Hematopoietic multipotent progenitor cell treated with erythropoietin and hydrocortisone succinate and interleukin-3 and kit ligand, for 17 days (in vitro differentiated cells): ENCODE results near the gene B3GAT2.
"Not testable (repeated sequence)": the region's sequence is repeated elsewhere in the genome, so short reads cannot be mapped to it uniquely, and the experiment has no call there.

Source experiments
- DNase-seq: peaks from one replicate; pipeline ENCODE4 v3.0.0-alpha.2; 2015; ENCODE audit warnings: low spot score

Gene B3GAT2

GRCh38 chr6:70956451-70957283, at the start of gene B3GAT2:
Gene B3GAT2, minus strand, starts transcription at chr6:70957060. Its CDS starts 631 bp downstream, at chr6:70956429.
- no peak for DNase-seq

GRCh38 chr6:70998148-70998547, 41.3 kb upstream of the B3GAT2 start:
- DNase-seq: no peak

- DNase-seq: no peak
Observed at GRCh38 chr6:70997379-70997778, 40.5 kb upstream of the B3GAT2 start.

GRCh38 chr6:70996106-70996505, 39.2 kb upstream of the B3GAT2 start:
- no peak for DNase-seq

- no peak for DNase-seq
Observed at GRCh38 chr6:70995411-70995810, 38.6 kb upstream of the B3GAT2 start.

- no peak for DNase-seq
Observed at GRCh38 chr6:70991253-70991652, 34.4 kb upstream of the B3GAT2 start.

GRCh38 chr6:70985156-70985555, 28.3 kb upstream of the B3GAT2 start:
- no peak for DNase-seq

GRCh38 chr6:70982747-70983146, 25.9 kb upstream of the B3GAT2 start:
- DNase-seq: no peak

GRCh38 chr6:70980727-70981126, 23.9 kb upstream of the B3GAT2 start:
- no peak for DNase-seq

- no peak for DNase-seq
Observed at GRCh38 chr6:70973604-70974003, 16.7 kb upstream of the B3GAT2 start.

- no peak for DNase-seq
Observed at GRCh38 chr6:70967049-70967448, 10.2 kb upstream of the B3GAT2 start.

- no peak for DNase-seq
Observed at GRCh38 chr6:70957284-70957617, 391 bp upstream of the B3GAT2 start.

- DNase-seq: no peak
Observed at GRCh38 chr6:70956191-70956450, 739 bp downstream of the B3GAT2 start.

- DNase-seq: peak; percentile 28
Observed at GRCh38 chr6:70955441-70956190, 1.2 kb downstream of the B3GAT2 start.

- no peak for DNase-seq
Observed at GRCh38 chr6:70954750-70955149, 2.1 kb downstream of the B3GAT2 start.

GRCh38 chr6:70954176-70954575, 2.7 kb downstream of the B3GAT2 start:
- no peak for DNase-seq

GRCh38 chr6:70952608-70953165, 4.2 kb downstream of the B3GAT2 start:
- no peak for DNase-seq

- not testable (repeated sequence) for DNase-seq
Observed at GRCh38 chr6:70944321-70944720, 12.5 kb downstream of the B3GAT2 start.

GRCh38 chr6:70933853-70934252, 23.0 kb downstream of the B3GAT2 start:
- no peak for DNase-seq

GRCh38 chr6:70905742-70906141, 51.1 kb downstream of the B3GAT2 start:
- DNase-seq: no peak

- no peak for DNase-seq
Observed at GRCh38 chr6:70903665-70904452, 53.0 kb downstream of the B3GAT2 start.

GRCh38 chr6:70901324-70901723, 55.5 kb downstream of the B3GAT2 start:
- DNase-seq: no peak

GRCh38 chr6:70900047-70900446, 56.8 kb downstream of the B3GAT2 start:
- DNase-seq: no peak
